SK-N-SH treated with all-trans-retinoic acid at 6 μM for 48 hours (cell line): ENCODE data around the gene PCDH15.

Source experiments
- ZFP30 ChIP-seq: fragments of 450-650 bp; formaldehyde crosslinking; IDR thresholded peaks from 2 replicates; pipeline ENCODE4 v1.5.0; 2022; ENCODE audit warnings: mild to moderate bottlenecking, moderate library complexity
- ZNF565 ChIP-seq: fragments of 450-650 bp; formaldehyde crosslinking; conservative IDR thresholded peaks from 2 replicates; pipeline ENCODE4 v1.5.0; 2020; ENCODE audit warnings: low read depth, mild to moderate bottlenecking, moderate library complexity
- ZNF70 ChIP-seq: fragments of 450-650 bp; formaldehyde crosslinking; IDR thresholded peaks from 2 replicates; pipeline ENCODE4 v1.5.0; 2020; ENCODE audit warnings: mild to moderate bottlenecking, moderate library complexity

DNA sequence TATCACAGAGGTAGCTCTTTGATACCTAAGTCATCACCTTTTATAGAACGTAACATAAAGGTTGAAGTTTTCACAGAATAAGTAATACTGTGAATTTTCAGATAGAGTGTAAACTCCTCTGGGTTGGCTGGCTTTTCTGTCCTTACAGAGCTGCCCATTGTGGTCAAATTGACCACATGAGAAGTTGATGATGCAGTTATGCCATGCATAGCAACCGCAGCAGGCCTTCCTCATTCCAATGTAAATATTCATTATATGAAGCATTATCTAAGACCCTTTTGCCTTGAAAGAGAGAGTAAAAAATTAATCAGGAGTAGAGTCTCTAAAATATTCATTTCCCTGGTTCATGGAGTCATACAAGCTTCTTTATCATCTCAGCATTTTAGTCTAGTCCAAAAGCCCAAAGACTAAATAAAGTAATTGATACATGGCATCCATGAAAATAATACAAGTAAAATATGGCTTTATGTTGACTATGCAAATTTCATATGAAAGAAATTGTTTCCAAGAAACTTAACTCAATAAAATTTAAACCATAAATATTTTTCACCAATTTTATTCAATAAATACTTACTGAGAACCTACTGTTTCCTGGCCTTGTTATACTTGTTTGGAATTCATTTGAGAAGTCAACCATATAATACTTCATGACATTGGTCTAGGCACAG lies 516.4 kb downstream of the PCDH15 start:
- no peak for TF ChIP-seq ZFP30 (CRISPR knock-in tag)
- no peak for TF ChIP-seq ZNF70 (CRISPR knock-in tag)
- no peak for TF ChIP-seq ZNF565 (CRISPR knock-in tag)
